ENCODE results near the gene NTSR1.

The NTSR1 gene

GRCh38 chr20:62741191-62741691 lies 32.6 kb downstream of the NTSR1 start:
- no peak for DNase-seq

- no peak for DNase-seq
These were observed 33.3 kb downstream of the NTSR1 start for GRCh38 chr20:62741701-62742491.

GRCh38 chr20:62742550-62742949 lies 33.9 kb downstream of the NTSR1 start:
- DNase-seq, result no peak

GRCh38 chr20:62742979-62743776 lies 34.5 kb downstream of the NTSR1 start:
- DNase-seq, result no peak

DNA sequence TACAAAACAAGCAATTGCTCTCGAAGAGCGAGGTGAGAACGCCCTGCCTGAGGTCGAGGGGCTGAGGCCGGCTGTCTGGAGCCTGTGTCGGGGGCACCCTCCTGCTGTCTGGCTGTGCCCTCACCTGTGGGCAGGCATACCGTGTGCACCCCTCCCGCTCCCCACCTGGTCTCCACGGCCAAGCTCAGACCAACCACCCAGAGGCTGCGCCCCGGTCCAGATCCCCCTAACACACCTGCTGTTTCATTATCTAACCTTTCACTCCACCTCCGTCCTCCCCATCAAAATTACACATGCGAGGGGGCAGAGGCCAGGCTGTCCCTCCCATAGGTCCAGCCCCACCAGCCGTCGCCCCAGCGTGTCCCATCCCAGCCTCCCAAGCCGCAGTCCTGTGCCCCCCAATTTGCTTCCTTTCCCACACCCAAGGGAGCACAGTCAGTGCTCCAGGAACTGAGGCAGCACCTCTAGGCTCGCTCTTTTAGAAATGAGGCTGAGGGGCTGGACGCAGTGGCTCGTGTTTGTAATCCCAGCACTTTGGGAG lies 35.2 kb downstream of the NTSR1 start:
- no peak for DNase-seq

- DNase-seq, result no peak
These were observed 36.1 kb downstream of the NTSR1 start for GRCh38 chr20:62744741-62745191.

- DNase-seq, result no peak
These were observed 36.8 kb downstream of the NTSR1 start for GRCh38 chr20:62745279-62745951.

DNA sequence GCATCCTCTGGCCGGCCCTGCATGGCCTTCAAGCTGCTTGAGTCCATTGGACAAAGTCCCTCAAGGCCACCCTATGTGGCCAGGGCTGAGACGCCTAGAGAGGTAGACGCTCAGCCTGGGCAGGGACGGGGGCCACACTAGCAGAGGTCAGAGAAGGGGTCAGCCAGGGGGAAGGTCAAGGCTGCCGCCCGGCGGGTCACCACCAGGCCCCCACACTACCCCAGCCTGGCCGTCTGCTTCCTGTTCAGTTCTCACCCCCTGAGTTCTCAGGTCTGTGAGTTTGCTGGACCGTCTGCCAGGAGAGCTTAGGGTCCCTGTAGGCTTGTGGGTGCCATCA lies 37.3 kb downstream of the NTSR1 start:
- DNase-seq, result no peak

- DNase-seq, result no peak
These were observed 39.7 kb downstream of the NTSR1 start for GRCh38 chr20:62748311-62748710.

DNA sequence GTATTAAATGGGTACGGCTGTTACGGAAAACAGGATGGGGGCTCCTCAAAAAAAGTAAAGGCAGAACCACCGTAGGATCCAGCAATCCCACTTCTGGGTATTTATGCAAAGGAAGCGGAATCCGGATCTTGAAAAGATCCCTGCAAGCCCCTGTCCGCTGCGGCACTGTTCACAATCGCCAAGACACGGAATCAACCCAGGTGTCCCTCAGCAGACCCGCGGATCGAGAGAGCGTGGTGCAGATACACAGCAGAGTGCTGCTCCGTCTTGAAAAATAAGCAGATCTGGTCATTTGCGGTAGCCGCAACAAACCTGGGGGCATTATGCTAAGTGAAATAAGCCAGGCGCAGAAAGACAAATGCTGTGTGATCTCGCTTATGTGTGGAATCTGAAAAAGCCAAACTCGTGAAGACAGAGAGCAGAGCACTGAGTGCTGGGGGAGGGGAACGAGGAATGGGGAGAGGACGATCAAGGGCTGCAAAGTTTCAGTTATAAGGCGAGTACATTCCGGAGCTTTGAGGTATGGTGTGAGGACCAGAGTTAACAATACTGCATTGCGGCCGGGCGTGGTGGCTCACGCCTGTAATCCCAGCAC lies 41.3 kb downstream of the NTSR1 start:
- no peak for DNase-seq

- DNase-seq, result no peak
These were observed 43.0 kb downstream of the NTSR1 start for GRCh38 chr20:62751551-62752150.

DNA sequence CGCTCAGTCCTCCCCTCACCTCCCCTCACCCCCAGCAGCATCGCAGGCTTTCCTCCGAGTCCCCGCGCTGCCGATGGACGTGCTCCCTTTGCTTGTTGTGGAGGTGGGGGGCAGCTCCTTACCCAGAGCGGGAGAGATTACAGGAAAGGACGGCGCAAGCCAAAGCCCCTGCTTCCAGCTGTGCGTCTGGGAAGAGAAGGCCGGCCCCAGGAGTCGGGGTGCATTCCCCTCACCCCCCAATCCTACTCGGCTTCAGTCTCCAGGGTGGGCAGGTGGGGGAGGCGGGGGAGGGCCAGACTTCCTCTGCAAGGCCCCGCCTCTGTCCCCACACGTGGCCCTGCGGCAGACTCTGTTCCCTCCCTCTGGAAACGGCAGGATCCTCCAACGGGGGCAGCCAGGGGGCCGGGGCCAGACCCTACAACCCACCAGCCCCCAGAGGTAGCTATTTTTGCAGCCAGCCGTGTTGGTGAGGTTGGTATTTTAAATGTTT lies 43.6 kb downstream of the NTSR1 start:
- DNase-seq, result no peak

- DNase-seq, result no peak
These were observed 44.2 kb downstream of the NTSR1 start for GRCh38 chr20:62752671-62753501.

GRCh38 chr20:62753626-62754025 lies 45.0 kb downstream of the NTSR1 start:
- DNase-seq, result no peak

DNA sequence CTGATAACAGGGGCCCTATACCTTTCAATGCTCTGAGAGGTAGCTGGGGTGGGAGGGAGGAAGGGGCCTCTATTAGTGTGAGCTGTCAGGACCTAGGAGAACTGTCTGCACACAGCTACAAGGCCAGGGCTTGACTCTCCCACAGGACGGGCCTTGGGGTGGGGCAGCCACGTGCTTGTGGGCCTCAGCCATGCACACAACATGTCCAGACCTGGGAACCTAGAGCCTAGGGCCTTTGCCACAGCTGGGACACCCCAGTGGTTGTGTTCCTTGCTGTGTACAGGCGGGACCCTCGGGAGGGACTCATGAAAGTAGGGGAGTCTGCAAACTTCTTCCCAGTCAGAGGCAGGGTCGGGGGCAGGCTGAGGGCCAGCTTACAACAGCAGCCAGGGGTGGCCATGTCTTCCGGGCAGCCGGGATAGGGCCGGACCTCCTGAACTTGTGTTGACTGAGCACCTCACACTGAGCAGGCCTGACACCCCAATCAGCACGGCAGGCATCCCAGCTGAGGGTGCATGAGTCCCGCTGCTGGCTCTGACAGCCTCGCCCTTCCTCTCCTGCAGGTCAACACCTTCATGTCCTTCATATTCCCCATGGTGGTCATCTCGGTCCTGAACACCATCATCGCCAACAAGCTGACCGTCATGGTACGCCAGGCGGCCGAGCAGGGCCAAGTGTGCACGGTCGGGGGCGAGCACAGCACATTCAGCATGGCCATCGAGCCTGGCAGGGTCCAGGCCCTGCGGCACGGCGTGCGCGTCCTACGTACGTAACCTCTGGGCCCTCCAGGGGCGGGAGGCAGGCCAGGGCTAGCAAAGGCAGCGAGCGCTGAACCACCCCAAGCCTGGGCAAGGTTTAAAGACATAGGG lies 45.7 kb downstream of the NTSR1 start:
- DNase-seq, result no peak

- DNase-seq, result no peak
These were observed 46.3 kb downstream of the NTSR1 start for GRCh38 chr20:62754991-62755356.

DNA sequence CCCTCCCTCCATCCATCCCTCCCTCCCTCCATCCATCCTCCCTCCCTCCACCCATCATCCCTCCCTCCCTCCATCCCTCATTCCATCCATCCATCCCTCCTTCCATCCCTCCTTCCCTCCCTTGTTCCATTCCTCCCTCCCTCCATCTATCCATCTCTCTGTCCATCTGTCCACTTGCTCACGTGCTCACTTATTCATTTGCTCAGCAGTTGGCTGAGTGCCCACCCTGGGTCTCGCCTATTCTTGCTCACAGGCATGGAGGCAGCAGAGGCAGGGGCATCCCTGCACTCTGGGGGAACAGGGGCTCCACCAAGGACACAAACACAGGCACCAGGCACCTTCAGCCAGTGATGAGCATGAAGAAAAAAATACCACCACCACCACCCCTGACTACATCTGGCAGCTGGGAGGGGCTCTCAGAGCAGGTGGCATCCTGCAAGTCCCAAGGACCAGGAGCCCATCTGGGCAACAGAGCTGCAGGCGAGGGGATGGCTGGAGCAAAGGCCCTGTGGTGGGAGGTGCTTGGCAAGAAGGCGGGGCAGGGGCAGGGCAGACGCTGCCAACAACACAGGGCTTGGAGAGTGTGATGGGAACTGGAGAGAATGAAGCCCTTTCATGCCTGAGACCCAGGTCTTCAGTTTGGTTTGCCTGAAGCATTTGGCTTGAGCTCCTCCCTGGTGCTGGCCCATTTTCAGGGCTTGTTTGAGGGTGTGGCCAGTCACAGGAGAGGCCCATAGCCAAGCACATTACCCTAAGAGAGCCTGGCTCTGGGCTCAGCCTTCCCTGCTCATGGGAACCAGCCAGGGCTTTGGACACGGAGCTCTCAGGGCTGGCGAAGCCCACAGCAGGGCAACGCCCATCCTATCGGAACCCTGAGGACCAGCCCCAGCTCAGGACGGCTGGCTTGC lies 47.4 kb downstream of the NTSR1 start:
- DNase-seq, result no peak

GRCh38 chr20:62758226-62758912 lies 49.7 kb downstream of the NTSR1 start:
- no peak for DNase-seq
